GM19025 (cell line): Measurements from ENCODE around the gene ZNF234.
A peak's percentile ranks its signal among the peaks of the same experiment; 100 is the strongest.
"Not testable (repeated sequence)": the region's sequence is repeated elsewhere in the genome, so short reads cannot be mapped to it uniquely, and the experiment has no call there.

Experiments
- ATAC-seq: cut with Tn5 transposase; IDR thresholded peaks from one replicate; pipeline ENCODE4 v1.9.1; 2021; ENCODE audit warnings: mild to moderate bottlenecking, low read depth, moderate library complexity; ENCODE audit not compliant: unreplicated experiment

The ZNF234 gene

DNA sequence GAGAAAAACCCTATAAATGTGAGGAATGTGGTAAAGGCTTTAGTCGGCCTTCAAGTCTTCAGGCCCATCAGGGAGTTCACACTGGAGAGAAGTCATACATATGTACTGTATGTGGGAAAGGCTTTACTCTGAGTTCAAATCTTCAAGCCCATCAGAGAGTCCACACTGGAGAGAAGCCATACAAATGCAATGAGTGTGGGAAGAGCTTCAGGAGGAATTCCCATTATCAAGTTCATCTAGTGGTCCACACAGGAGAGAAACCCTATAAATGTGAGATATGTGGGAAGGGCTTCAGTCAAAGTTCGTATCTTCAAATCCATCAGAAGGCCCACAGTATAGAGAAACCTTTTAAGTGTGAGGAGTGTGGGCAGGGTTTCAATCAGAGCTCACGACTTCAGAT is 35.2 kb downstream of the ZNF234 start:
- no peak for ATAC-seq

- no peak for ATAC-seq
Observed at GRCh38 chr19:44180968-44181367, 39.6 kb downstream of the ZNF234 start.

DNA sequence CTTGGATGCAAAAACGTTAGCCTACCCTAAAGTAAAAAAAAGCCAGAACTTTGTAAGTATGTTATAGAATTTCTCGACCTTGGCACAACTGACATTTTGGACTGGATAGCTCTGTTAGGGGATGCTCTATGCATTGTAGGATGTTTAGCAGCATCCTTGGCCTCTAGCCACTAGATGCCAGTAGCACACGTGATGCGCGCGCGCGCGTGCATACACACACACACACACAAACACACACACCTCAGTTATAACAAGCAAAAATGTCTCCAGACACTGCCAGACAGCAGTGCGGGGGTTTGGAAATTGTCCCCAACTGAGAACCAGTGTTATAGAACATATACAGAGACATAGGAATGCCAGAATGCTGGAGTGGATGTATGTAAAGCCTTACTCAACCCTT is 40.8 kb downstream of the ZNF234 start:
- ATAC-seq: no peak

GRCh38 chr19:44190020-44190419 is 48.7 kb downstream of the ZNF234 start:
- no peak for ATAC-seq

- no peak for ATAC-seq
Observed at GRCh38 chr19:44192127-44192526, 50.8 kb downstream of the ZNF234 start.

- ATAC-seq: no peak
Observed at GRCh38 chr19:44196772-44197171, 55.4 kb downstream of the ZNF234 start.

DNA sequence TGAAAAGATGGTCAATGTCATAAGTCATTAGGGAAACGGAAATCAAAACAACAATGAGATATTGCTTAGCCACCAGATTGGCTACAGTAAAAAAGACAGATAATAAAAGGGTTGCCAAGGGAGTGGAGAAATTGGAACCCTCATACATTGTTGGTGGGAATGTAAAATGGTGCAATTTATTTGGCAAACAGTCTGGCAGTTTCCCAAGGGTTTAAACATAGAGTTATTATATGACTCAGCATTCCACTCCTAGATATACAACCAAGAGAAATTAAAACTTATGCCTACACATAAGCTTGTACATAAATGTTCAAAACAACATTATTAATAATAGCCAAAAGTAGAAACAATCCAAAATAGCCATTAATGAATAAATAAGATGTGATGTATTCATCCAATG is 61.1 kb downstream of the ZNF234 start:
- no peak for ATAC-seq

GRCh38 chr19:44202974-44203373 is 61.6 kb downstream of the ZNF234 start:
- ATAC-seq: no peak

DNA sequence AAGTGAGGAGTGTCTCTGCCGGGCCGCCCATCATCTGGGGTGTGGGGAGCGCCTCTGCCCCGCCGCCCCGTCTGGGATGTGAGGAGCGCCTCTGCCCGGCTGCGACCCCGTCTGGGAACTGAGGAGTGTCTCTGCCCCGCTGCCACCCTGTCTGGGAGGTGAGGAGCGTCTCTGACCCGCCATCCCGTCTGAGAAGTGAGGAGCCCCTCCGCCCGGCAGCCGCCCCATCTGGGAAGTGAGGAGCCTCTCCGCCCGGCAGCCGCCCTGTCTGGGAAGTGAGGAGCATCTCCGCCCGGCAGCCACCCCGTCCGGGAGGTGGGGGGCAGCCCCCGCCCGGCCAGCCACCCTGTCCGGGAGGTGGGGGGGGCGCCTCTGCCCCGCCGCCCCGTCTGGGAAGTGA is 62.5 kb downstream of the ZNF234 start:
- ATAC-seq: not testable (repeated sequence)

DNA sequence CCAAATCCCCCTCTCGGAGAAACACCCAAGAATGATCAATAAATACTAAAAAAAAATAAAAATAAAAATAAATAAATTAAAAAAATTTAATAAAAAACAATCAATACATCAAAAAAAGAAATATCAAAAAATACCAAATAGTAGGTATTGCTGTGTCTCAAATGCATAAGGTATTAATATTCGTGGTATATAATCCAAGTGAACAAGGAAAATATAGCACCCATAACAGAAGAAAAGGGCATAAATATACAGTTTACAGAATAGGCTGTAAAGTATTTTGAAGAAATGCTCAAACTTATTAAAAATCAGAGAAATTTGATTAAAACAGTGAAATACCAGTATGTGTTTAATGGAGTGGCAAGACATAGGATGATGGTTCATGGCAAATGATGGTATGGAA is 63.4 kb downstream of the ZNF234 start:
- no peak for ATAC-seq

- ATAC-seq: peak; percentile 85
Observed at GRCh38 chr19:44207126-44207803, 65.9 kb downstream of the ZNF234 start.
